ENCODE results near the gene CX3CL1. TPM values are rescaled to one million over a fixed set of nuclear protein-coding genes. Genes with fewer than 3 reads are reported as not detected.
"Not testable (repeated sequence)": the region's sequence is repeated elsewhere in the genome, so short reads cannot be mapped to it uniquely, and the experiment has no call there.

The CX3CL1 gene
- total RNA-seq, 1 donor from 2014 or later, result 2.0 TPM

DNA sequence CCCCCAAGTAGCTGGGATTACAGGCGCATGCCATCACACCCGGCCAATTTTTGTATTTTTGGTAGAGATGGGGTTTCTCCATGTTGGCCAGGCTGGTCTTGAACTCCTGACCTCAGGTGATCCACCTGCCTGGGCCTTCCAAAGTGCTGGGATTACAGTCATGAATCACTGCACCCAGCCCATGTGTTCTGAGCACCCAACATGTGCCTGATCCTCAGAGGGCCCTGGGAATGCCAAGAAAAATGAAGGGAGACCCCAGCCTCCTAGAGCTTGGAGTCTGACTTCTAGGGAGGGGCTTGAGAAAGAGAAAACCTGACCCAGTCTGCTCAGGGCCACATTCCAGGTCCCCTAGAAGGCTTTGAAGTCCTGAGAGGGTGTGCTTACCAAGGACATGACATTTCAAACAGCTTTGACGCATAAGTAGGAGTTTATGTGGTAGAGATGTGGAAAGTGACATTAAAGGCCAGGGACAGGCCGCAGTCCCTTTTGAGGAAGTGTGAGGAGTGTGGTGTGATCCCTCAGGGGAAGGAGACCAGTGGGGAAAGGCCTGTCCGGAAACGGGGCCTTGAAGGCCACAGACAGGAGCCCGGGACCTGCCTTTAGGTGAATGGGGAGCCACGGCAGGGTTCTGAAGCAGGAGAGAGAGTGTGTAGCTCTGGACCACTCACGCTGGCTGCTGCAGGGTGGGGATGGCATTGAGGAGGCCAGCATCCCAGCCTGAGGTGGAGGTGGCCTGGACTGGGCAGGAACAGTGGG is 14.8 kb upstream of the CX3CL1 start:
- DNase-seq (ENCODE audit: low read depth in 2 of 2), result no peak

GRCh38 chr16:57358086-57358420 is 14.2 kb upstream of the CX3CL1 start:
- no peak for DNase-seq (ENCODE audit: low read depth in 2 of 2)

DNA sequence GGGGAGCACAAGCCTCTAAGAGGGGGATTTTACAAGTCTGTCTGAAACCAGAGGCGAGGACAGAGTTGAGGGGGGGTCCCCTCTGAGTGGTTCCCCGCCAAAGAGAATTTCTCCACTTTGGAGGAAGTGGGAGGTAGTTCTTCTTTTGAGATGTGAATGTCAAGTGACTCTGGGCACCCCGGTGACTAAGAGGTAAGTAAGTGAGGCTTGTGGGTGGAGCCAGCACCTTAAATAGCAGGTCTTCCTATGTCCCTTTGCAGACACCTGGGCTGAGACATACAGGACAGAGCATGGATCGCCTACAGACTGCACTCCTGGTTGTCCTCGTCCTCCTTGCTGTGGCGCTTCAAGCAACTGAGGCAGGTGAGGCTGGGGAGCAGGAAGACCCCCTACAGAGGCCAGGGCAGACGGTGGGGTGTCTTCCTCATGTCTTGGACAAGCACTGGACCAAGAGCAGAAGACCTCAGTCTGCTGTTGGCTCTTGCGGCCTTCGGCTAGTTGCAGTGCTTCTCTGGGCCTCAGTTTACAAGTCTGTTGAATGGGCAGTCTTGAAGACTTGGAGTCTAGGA is 13.7 kb upstream of the CX3CL1 start, which contains the start of gene CCL22:
Gene CCL22 (plus strand): TSS at position 257 of the 569 bp plus-strand sequence. CDS start 34 bp downstream, at position 291.
- no peak for DNase-seq (ENCODE audit: low read depth in 2 of 2)

GRCh38 chr16:57360321-57360935 is 11.9 kb upstream of the CX3CL1 start:
- DNase-seq (ENCODE audit: low read depth in 2 of 2), result no peak

DNA sequence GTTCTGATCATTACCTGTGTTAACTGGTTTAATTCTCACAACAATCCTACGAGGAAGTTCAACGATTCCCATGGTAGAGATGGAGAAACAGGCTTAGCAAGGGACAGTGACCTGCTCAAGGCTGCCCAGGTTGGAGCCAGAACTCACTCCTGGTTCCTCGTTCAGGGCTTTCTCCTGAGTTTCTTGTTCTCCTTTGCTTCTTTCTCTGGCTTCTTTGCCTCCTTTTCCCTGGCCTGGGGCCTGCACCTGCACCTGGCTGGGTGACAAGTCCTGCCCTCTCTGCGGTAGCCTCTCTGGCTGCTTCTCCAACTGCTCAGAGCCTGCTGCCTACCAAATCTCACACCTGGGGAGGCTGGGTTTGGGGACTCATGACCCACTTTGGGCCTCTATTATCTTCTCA is 10.9 kb upstream of the CX3CL1 start:
- no peak for DNase-seq (ENCODE audit: low read depth in 2 of 2)

- DNase-seq (ENCODE audit: low read depth in 2 of 2), result no peak
Measured at GRCh38 chr16:57364143-57364542, 8.1 kb upstream of the CX3CL1 start.

DNA sequence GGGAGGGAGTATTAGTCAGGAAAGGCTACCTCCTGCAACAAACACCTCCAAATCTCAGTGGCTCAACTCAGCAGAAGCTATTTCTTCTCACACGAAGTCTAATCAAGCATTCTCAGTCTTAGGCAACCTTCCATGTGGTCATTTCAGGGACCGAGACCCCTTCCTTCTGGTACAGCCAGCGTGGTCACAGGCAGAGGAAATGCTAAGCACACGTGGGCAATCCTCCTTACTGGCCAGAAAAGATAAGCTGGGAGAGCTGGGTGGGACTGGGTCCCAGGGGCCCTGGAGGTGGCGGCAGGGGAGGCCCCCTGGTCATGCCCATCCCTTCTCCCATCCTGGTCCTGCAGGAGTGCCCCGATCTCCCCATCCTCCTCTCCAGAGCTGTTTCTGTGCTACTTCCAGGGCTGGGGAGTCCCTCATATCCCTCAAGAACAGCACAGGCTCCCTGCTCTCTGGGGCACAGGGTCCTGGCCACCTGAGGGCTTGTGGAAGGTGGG is 5.7 kb upstream of the CX3CL1 start:
- peak in 1 of 2 donors; percentile 40 for DNase-seq (ENCODE audit: low read depth in 2 of 2)

- DNase-seq (ENCODE audit: low read depth in 2 of 2), result peak in 1 of 2 donors; percentile 87
Measured at GRCh38 chr16:57367116-57367752, 5.1 kb upstream of the CX3CL1 start.

DNA sequence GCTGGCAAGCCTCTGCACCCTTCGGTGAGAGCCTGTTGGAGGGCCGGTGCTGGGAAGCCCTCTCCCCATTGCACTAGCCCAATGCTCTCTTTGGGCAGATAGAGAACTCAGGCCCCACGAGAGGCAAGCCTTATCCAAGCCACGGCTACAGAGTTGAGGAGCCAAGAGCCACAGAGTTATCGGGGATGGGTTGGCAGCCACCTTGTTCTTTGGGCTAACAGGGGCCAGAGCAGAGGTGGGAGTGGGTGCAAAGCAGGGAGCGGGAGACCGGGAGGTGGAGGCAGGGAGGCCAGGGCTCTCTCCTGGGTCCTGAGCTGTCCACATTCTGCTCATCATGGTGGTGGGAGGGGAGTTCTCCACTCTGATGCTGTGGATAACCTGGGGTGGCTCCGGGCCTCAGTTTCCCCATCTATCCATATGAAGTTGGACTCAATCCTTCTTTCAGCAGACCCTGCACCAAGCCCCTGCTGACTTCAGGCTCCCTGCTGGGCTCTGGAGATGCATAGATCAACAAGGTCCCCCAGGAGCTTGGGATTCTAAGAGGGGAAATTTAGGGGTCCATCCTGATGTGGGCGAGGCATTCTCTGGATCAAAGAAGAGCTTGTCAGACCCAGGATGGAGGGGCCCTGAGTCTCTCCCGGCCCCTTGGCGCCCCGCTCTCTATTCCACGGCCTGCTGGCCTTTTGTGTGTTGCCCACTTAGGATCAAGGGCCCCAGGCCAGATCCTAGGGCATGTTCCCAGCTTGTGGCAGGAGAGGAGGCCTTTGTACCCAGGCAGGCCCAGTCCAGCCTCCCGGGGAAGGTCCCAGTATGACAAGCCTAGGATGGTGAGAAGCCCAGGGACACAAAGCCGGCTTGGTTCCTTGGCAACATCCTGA is 557 bp upstream of the CX3CL1 start:
- DNase-seq (ENCODE audit: low read depth in 2 of 2), result peak in 1 of 2 donors; percentile 57

GRCh38 chr16:57373117-57373947 is 1.0 kb downstream of the CX3CL1 start:
- no peak for DNase-seq (ENCODE audit: low read depth in 2 of 2)

GRCh38 chr16:57374067-57374534 is 1.8 kb downstream of the CX3CL1 start:
- no peak for DNase-seq (ENCODE audit: low read depth in 2 of 2)

- DNase-seq (ENCODE audit: low read depth in 2 of 2), result not testable (repeated sequence)
Measured at GRCh38 chr16:57374925-57375465, 2.7 kb downstream of the CX3CL1 start.

DNA sequence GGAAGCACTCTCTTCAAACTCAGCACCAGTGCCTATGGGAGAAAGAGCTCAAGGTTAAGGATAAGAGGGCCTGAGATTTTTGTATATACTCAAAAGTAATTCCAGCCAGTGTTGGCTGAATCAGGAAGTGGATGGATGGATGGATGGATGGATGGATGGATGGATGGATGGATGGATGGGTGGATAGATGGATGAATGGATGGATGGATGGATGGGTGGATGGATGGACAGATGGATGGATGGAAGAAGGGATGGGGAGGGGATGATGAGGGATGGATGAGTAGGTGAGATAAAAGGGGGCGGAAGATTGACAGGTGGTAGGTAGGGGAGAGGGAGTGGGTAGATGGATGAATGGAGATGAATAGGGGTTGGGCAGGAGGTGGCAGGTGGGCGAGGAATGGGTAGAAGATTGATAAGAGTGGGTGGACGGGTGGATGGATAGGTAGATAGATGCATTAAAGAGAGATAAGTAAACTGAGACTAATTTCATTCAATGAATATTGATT is 4.1 kb downstream of the CX3CL1 start:
- DNase-seq (ENCODE audit: low read depth in 2 of 2), result no peak

DNA sequence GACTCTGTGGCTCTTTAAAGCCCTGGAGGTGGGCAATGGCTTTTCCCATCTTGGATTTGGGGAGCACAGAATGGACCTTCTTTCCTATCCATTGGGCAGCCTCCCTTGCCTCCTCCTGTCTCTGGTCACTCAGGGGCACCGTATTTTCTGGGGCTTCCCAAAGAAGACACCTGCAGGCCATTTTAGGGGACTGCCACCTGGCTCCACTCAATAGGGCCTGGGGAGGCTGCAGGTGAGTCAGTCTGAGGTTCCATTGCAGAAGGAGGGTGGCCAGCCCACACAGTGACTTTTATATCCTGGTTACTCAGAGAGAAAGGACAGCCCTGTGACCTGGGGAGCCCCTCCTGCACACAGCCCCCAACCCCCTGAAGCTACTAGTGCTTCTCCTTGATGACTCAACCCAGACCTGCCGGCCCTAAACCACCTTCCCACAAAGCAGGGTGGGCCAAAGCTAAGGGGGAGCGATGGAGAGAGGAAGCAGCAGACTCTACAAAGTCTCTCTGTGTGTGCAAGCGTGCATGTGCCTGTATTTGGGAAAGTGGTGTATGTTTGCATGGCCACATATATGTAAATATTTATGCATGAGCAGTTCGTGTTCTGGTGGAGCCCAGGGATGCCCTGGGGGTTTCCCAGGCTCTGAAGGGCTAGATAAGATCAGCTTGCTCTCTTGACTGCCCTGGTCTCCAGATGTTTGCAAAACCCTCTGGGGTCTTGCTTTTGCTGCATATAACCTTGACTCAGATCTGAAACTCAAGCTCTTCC is 5.0 kb downstream of the CX3CL1 start:
- peak in 1 of 2 donors; percentile 21 for DNase-seq (ENCODE audit: low read depth in 2 of 2)

DNA sequence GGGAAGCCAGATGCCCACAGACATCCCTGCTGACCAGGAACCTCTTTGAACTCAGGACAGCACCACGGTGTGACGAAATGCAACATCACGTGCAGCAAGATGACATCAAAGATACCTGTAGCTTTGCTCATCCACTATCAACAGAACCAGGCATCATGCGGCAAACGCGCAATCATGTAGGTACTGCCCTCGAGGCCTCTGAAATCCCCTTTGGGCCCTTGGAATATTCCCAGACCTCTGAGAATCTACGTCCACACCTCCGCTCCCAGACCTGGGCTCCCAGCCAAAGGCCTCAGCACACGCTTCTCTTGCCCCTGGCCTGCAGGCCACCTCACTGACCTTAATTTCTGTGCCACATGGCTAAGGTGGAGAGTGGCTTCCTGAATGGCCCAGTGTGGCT is 7.3 kb downstream of the CX3CL1 start:
- DNase-seq (ENCODE audit: low read depth in 2 of 2), result peak; percentile 15 to 32

DNA sequence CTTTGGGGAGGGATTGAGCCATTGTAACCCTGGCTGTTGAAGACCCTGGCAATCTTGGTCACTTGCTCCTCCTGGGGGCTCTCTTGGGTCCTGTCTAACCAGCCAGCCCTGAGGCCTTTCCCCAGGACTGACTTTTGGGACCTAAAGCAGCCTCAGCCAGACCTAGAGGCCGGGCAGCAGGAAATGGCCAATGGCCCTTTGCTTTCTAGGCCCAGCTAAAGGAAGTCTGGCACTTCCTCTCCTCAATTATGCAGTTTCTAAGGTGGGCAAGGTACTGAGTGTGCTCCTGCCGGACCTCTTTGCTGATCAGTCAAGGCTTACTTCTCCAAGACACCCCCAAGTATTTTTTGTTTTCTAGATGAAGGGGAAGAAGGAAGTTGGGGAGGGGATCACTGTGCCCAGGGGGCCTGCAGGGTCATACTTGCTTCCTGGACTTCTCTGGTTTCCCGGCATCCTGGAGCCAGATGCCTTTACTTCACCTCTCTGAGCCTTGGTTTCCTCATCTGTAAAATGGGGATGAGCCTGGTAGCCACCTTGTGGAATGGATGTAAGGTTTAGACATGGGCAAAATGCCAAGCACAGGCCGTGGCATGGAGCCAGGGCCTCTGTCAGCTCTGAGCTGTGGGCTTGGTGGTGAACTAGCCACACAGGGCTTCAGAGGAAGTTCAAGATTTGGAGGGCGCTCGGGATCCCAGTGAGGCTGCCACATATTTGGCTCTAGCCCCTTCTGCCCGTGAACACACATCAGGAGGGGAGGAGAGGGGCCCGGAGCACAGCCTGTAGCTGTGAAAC is 8.6 kb downstream of the CX3CL1 start:
- peak; percentile 74 to 81 for DNase-seq (ENCODE audit: low read depth in 2 of 2)

DNA sequence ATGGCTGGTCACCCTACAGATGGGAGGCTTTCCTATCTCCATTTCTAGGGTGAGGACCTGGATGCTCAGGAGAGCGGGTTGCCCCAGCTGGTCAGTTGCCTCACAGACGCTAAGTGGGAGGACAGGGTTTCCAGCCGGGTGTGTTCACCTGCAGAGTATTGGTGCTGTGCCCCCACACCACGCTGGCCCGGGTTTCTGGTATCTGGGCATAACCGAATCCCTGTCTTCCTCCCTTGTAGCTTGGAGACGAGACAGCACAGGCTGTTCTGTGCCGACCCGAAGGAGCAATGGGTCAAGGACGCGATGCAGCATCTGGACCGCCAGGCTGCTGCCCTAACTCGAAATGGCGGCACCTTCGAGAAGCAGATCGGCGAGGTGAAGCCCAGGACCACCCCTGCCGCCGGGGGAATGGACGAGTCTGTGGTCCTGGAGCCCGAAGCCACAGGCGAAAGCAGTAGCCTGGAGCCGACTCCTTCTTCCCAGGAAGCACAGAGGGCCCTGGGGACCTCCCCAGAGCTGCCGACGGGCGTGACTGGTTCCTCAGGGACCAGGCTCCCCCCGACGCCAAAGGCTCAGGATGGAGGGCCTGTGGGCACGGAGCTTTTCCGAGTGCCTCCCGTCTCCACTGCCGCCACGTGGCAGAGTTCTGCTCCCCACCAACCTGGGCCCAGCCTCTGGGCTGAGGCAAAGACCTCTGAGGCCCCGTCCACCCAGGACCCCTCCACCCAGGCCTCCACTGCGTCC is 9.7 kb downstream of the CX3CL1 start:
- no peak for DNase-seq (ENCODE audit: low read depth in 2 of 2)

Measured in lung microvascular endothelial cell (primary cell).